Measurements from ENCODE around the gene TRIM50.

- no peak for TF ChIP-seq POLR2A (IDR thresholded peaks at IDR 0.05)
- no peak for TF ChIP-seq CTCF (IDR thresholded peaks at IDR 0.05)
Observed at GRCh38 chr7:73364006-73364728, 36.3 kb upstream of the TRIM50 start.

Data from heart left ventricle (tissue), 13 donors.